ENCODE data around the gene TCAIM.

TCAIM gene

GRCh38 chr3:44455318-44455717, 116.8 kb downstream of the TCAIM start:
- ChIA-PET POLR2A (no interaction called here), CTCF (no interaction called here)
- TF ChIP-seq CTCF (IDR thresholded peaks at IDR 0.05; ENCODE audit: insufficient read depth, low read length, missing control alignments) = no peak
- H3K4me3 ChIP-seq (ENCODE audit: low read depth, low read length) = no peak overlapping the region
- DNase-seq (ENCODE audit: low read depth, low spot score) = no peak
